IgD-negative memory B cell (primary cell): Measurements from ENCODE around the gene MAP4K1. TPM values are rescaled to one million over a fixed set of nuclear protein-coding genes. Genes with fewer than 3 reads are reported as not detected.

Source experiments
- H3K27ac Mint-ChIP-seq, 3 donors: one replicate each; pipeline ENCODE4 v1.8.0; 2020 to 2022; ENCODE audit warnings: mild to moderate bottlenecking in 3 of 3, mixed read lengths in 3 of 3, moderate library complexity in 1 of 3
- H3K27me3 Mint-ChIP-seq: one replicate; pipeline ENCODE4 v1.8.0; 2021; ENCODE audit warnings: mixed read lengths
- H3K36me3 Mint-ChIP-seq: one replicate; pipeline ENCODE4 v1.8.0; 2020; ENCODE audit warnings: mild to moderate bottlenecking, mixed read lengths
- H3K4me1 Mint-ChIP-seq, 3 donors: one replicate each; pipeline ENCODE4 v1.8.0; 2020 to 2022; ENCODE audit warnings: mixed read lengths in 3 of 3, mild to moderate bottlenecking in 1 of 3
- H3K4me3 Mint-ChIP-seq, 4 donors: one replicate each; pipeline ENCODE4 v1.8.0; 2020 to 2022; ENCODE audit warnings: mild to moderate bottlenecking in 4 of 4, mixed read lengths in 4 of 4, moderate library complexity in 3 of 4
- H3K9me3 Mint-ChIP-seq, 3 donors: one replicate each; pipeline ENCODE4 v1.8.0; 2020 to 2021; ENCODE audit warnings: mixed read lengths in 3 of 3, mild to moderate bottlenecking in 1 of 3
- polyA plus RNA-seq: library from polyadenylated mRNA; unstranded; fragments of 300-500 nt; fragmentation: Illumina TruSeq; gene quantifications from one replicate; pipeline ENCODE4 v1.2.3, GENCODE V29; 2021

The MAP4K1 gene
- polyA plus RNA-seq, 1 donor from 2014 or later: 250 TPM

GRCh38 chr19:38657633-38658222 is 40.0 kb upstream of the MAP4K1 start:
- H3K36me3 Mint-ChIP-seq: no peaks in the 10 kb centered on the region
- no peaks in the 10 kb centered on the region for H3K9me3 Mint-ChIP-seq
- H3K27me3 Mint-ChIP-seq: no peaks in the 10 kb centered on the region
- peak overlapping the region in 2 of 4 donors; percentile 12 to 28 for H3K4me3 Mint-ChIP-seq
- H3K4me1 Mint-ChIP-seq: peaks cover 36 to 48% (median 48%) of the 10 kb centered on the region in 3 donors
- peak overlapping the region; percentile 12 to 84 (median 73) for H3K27ac Mint-ChIP-seq

- no peaks in the 10 kb centered on the region for H3K27me3 Mint-ChIP-seq
Observed at GRCh38 chr19:38656171-38656981, 38.6 kb upstream of the MAP4K1 start.

DNA sequence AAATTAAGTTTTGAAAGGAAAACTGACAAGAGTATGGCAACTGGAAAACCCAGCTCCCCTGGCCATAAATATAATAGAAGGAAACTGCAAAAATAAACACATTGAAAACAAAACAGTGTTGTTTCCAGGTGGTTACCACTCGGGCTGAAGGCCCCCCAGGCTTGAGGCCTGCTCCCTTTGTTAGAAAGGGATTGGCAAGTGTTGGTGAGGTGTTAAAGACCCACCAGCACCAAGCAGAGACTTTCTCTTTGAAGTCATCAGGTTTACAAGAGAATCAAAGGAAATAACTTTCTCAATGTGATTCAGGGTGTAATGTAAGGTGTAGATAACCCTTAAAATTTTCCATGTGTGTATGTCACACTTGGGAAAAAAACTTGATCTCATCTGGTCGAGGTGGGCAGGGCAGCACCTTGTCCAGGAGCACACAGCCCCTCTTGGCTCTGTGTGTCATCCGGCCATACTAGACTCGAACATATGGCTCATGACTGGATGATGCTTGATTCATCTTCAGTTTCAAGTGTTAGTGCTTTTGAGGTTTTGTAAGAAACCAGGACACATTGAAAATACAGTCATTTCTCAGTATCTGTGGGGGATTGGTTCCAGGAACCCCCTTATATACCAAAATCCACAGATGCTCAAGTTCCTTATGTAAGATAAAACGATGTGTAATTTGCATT is 37.5 kb upstream of the MAP4K1 start:
- H3K4me1 Mint-ChIP-seq: peaks cover 47 to 57% (median 51%) of the 10 kb centered on the region in 3 donors
- no peaks in the 10 kb centered on the region for H3K27me3 Mint-ChIP-seq
- H3K36me3 Mint-ChIP-seq: no peaks in the 10 kb centered on the region
- peak overlapping the region in 2 of 3 donors; percentile 67 to 71 for H3K27ac Mint-ChIP-seq
- H3K9me3 Mint-ChIP-seq: no peaks in the 10 kb centered on the region
- peak overlapping the region in 3 of 4 donors; percentile 53 to 67 (median 63) for H3K4me3 Mint-ChIP-seq

More at GRCh38 chr19:38656171-38656981, 38.6 kb upstream of the MAP4K1 start:
- peak overlapping the region; percentile 28 to 86 (median 70) for H3K27ac Mint-ChIP-seq
- H3K36me3 Mint-ChIP-seq: no peaks in the 10 kb centered on the region
- H3K4me1 Mint-ChIP-seq: peaks cover 42 to 52% (median 52%) of the 10 kb centered on the region in 3 donors
- H3K4me3 Mint-ChIP-seq: peak overlapping the region in 1 of 4 donors; percentile 53
- no peaks in the 10 kb centered on the region for H3K9me3 Mint-ChIP-seq

DNA sequence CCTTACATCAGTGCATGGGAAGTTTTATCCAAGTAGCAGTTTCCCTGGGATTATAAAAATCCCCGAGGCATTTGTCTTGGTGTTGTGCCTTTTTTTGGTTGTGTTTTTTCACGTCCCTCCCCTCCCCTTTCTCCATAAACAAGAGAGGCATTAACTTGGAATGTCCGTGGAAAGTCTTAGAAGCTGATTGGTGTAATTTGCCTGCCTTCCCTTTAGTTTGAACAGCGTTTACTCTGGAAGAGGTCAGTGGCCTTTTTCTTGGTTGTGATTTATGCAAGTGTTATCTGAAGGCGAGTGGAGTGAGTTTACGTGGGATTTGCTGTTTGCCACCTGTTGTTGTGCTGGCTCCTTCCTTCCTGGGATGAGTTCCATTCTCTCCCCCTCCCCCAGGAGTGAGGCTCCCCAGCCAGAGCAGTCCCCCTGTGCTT is 36.9 kb upstream of the MAP4K1 start:
- Mint-ChIP-seq H3K9me3 (no peaks in the 10 kb centered on the region), H3K27me3 (no peaks in the 10 kb centered on the region), H3K4me3 (peak overlapping the region in 2 of 4 donors; percentile 63 to 67), H3K27ac (peak overlapping the region in 2 of 3 donors; percentile 67 to 72), H3K4me1 (peaks cover 52 to 62% (median 55%) of the 10 kb centered on the region in 3 donors), H3K36me3 (no peaks in the 10 kb centered on the region)

DNA sequence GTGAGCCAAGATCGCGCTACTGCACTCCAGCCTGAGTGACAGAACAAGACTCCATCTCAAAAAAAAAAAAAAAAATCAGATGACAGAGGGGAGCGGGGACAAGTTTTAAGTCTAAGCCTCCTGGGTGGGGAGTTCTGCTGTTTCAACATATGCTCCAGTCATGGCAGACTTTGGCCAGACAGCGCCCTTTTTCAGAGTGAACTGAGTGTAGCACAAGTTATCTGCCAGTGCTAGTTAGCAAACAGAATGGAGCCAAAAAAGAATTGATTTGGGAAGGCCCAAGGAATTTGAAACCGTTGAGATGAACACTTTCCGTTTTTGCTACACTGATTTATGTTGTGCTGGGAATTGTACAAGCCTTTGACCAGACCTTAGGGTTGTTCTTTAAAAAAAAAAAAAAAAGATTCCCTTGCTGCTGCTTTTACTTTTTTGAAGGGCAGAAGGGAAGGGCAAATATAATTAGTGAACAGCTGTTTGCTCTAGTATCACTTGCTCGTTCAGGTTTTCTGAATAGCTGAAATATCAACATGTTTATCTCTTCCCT is 35.3 kb upstream of the MAP4K1 start:
- Mint-ChIP-seq H3K9me3 (no peaks in the 10 kb centered on the region), H3K4me3 (peak overlapping the region in 1 of 4 donors; percentile 76), H3K27ac (peak overlapping the region in 2 of 3 donors; percentile 48 to 78), H3K36me3 (no peaks in the 10 kb centered on the region), H3K4me1 (peaks cover 61 to 71% (median 61%) of the 10 kb centered on the region in 3 donors), H3K27me3 (no peaks in the 10 kb centered on the region)

GRCh38 chr19:38650911-38651584 is 33.3 kb upstream of the MAP4K1 start:
- H3K4me1 Mint-ChIP-seq: peaks cover 45 to 56% (median 48%) of the 10 kb centered on the region in 3 donors
- H3K27ac Mint-ChIP-seq: peak overlapping the region in 2 of 3 donors; percentile 13 to 52
- H3K4me3 Mint-ChIP-seq: peak overlapping the region in 3 of 4 donors; percentile 45 to 73 (median 68)
- no peaks in the 10 kb centered on the region for H3K27me3 Mint-ChIP-seq
- no peaks in the 10 kb centered on the region for H3K9me3 Mint-ChIP-seq
- no peaks in the 10 kb centered on the region for H3K36me3 Mint-ChIP-seq

DNA sequence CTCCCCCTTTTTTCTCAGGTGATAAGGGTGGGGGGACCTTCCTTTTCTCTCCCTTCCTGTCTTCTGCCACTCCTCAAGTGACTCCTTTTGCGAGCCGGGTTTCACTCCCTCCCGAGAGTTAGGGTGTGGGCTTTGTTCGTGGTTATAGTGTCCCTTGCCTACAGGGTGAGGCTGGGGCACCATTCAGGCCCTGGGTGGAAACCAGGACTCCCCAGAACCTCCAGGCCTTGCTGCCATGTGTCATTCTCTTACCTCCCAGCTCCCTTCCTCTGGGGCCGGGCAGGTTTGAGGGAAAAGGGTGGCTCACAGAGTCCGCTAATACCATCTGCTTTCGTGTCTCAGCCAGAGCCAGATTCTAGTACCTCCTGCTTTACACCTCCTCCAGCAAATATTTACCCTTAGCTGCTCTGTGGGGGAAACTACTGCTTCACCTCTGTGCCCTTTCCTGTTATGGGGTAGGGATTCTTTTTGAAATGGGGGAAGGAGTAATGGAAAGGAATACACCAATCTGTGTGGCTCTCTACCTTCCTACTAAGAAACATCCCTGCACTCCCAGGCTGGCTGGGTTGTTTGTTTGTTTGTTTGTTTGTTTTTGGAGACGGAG is 32.5 kb upstream of the MAP4K1 start:
- Mint-ChIP-seq H3K9me3 (no peaks in the 10 kb centered on the region), H3K4me3 (peak overlapping the region in 3 of 4 donors; percentile 73 to 97 (median 90)), H3K27ac (peak overlapping the region in 2 of 3 donors; percentile 52 to 89), H3K36me3 (no peaks in the 10 kb centered on the region), H3K4me1 (peaks cover 40 to 48% (median 40%) of the 10 kb centered on the region in 3 donors), H3K27me3 (no peaks in the 10 kb centered on the region)

DNA sequence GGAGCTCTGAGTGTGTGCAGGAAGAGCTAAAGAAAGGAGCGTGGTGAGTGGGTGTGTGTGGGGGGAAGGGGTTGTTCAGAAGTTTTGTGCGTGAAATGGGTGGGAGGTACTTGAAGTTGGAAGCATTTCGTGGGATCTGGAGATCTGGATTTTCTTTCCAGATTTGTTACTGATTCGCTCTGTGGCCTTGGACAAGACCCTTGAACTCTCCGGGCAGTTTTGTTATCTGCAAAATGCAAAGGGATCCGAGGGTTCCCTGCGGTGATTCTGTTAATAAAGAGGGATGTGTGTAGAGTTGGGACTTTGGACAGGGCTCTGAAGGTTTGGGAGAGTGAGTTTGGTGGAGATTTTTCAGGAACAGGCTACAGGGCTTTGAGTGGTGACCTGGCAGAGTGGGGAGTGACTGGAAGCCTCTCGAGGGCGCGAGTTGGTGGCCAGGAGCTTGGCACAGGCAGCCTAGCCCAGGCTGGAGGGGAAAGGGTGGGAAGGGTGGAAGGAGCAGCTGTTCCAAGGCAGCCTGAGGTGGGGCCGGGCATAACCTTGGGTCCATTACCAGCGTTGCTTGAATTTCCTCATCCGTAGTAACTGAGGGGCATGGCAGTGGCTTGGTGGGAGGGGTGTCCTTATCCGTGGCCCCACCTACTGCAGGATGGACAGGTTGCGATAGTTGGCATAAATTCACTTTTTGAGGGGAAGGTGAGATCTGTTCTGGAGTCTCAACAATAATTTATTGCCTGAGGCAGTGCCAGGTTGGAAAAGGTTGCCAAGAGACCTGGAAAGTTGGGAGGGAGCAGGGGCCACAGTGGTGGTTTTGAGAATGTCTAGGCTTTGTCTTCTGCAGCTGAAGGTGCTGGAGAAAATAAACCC is 31.8 kb upstream of the MAP4K1 start:
- Mint-ChIP-seq H3K4me3 (peak overlapping the region; percentile 73 to 97 (median 90)), H3K27ac (peak overlapping the region in 2 of 3 donors; percentile 52 to 89), H3K36me3 (no peaks in the 10 kb centered on the region), H3K4me1 (peaks cover 33 to 44% (median 37%) of the 10 kb centered on the region in 3 donors), H3K9me3 (no peaks in the 10 kb centered on the region), H3K27me3 (no peaks in the 10 kb centered on the region)

- H3K27ac Mint-ChIP-seq: peak overlapping the region in 2 of 3 donors; percentile 52 to 93
- no peaks in the 10 kb centered on the region for H3K36me3 Mint-ChIP-seq
- peaks cover 31 to 42% (median 35%) of the 10 kb centered on the region in 3 donors for H3K4me1 Mint-ChIP-seq
- H3K27me3 Mint-ChIP-seq: no peaks in the 10 kb centered on the region
- H3K4me3 Mint-ChIP-seq: peak overlapping the region; percentile 73 to 97 (median 90)
- H3K9me3 Mint-ChIP-seq: no peaks in the 10 kb centered on the region
Observed at GRCh38 chr19:38648769-38649304, 31.1 kb upstream of the MAP4K1 start.

DNA sequence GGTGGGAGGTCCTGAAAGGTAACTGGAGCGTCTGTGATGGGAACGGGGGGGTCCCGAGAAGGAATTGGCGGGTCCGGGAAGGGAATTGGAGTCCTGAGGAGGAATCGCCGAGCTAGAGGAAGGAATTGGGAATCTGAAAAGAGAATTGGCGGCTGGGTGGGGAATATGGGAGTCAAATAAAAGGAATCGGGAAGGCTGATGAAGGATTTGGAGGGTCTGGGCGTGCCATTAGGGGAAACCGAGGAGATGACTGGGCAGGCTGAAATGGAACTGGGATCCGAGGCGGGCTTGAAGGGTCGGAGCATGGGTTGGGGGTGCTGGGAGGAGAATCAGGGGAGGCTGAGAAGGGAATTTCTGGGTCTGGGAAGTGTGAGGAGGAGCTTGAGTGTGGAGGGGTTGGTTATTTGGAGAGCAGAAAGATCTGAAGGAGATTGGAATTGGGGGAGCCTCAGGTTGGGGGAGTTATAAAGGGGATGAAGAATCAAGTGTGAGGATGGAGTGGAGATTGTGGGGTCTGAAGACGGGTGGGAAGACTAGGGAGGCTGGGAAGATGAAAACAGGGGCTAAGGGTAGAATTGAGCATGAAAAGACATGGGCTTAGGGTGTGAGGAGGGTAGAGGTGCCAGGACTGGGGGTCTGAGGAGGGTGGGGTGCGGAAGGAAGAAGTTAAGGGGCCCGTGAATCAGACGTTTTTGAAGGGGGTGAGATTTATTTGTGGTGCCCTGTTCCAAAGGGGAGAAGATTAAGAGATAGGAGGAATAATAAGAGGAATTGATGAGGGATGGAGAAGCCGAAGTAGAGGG is 30.4 kb upstream of the MAP4K1 start:
- no peaks in the 10 kb centered on the region for H3K27me3 Mint-ChIP-seq
- H3K4me3 Mint-ChIP-seq: peak overlapping the region; percentile 73 to 97 (median 90)
- no peaks in the 10 kb centered on the region for H3K36me3 Mint-ChIP-seq
- H3K9me3 Mint-ChIP-seq: no peaks in the 10 kb centered on the region
- peaks cover 27 to 35% (median 30%) of the 10 kb centered on the region in 3 donors for H3K4me1 Mint-ChIP-seq
- peak overlapping the region; percentile 39 to 93 (median 52) for H3K27ac Mint-ChIP-seq

DNA sequence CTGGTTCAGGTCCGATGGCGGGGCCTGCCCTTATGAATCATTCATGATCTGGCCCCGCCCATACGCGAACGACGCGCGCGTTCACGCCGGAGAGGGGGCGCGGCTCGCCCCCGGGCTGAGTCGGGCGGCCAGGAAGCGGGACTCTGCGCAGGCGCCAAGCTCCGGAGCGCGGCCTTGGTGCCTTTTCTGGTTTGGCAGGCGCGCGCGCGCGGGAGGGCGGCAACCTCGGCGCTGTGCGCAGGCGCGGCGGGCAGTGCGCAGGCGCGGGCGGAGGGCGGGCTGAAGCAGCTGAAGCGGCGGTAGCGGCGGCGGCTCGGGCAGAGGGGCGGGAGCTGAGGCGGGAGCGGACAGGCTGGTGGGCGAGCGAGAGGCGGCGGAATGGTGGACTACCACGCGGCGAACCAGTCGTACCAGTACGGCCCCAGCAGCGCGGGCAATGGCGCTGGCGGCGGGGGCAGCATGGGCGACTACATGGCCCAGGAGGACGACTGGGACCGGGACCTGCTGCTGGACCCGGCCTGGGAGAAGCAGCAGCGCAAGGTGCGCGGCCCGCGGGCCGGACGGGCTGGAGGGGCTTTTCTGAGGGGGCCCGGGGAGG is 29.7 kb upstream of the MAP4K1 start, which contains the start of gene ACTN4:
Gene ACTN4, plus strand, starts transcription at position 282 of the 598 bp plus-strand sequence. Its CDS starts 97 bp downstream, at position 379.
- Mint-ChIP-seq H3K4me1 (peaks cover 23 to 31% (median 31%) of the 10 kb centered on the region in 3 donors), H3K27me3 (no peaks in the 10 kb centered on the region), H3K4me3 (peak within 1 kb of the TSS; percentile 73 to 97 (median 90)), H3K36me3 (no peaks in the 10 kb centered on the region), H3K27ac (peak within 1 kb of the TSS; percentile 52 to 94 (median 93)), H3K9me3 (no peaks in the 10 kb centered on the region)

DNA sequence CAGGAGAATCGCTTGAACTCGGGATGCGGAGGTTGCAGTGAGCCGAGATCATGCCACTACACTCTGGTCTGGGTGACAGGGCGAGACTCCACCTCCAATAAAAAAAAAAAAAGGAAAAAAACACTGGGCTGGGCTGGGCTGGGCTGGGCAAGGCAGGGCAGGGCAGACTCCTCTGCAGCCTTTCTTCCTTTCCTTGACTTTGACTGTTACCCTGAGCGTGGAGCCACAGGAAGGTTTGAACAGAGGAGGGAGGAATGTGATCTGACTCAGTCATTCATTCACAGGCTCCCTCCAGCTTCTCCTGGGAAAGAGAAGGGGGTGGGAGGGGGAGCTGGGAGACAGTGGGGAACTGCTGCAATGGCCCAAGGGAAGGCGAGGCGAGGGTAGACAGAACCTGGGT is 27.0 kb upstream of the MAP4K1 start:
- H3K27me3 Mint-ChIP-seq: no peaks in the 10 kb centered on the region
- H3K9me3 Mint-ChIP-seq: no peaks in the 10 kb centered on the region
- H3K36me3 Mint-ChIP-seq: peaks cover 2% of the 10 kb centered on the region
- H3K27ac Mint-ChIP-seq: peak overlapping the region in 2 of 3 donors; percentile 6 to 74
- peaks cover 13 to 20% (median 18%) of the 10 kb centered on the region in 3 donors for H3K4me1 Mint-ChIP-seq
- H3K4me3 Mint-ChIP-seq: no peak overlapping the region
